Stimulated activated CD4-positive, alpha-beta T cell treated with anti-CD3 and anti-CD28 coated beads, TNF-alpha, amount 100 ng/mL, for 24 hours (primary cell): ENCODE data around the gene ZKSCAN5.
"Not testable (repeated sequence)": the region's sequence is repeated elsewhere in the genome, so short reads cannot be mapped to it uniquely, and the experiment has no call there.

ENCODE experiments used
- DNase-seq, 3 experiments: peaks; one replicate each; pipeline ENCODE4 v3.0.0-alpha.2; 2020; ENCODE audit warnings: low read depth in 3 of 3

ZKSCAN5 gene

GRCh38 chr7:99551767-99552463 lies 47.5 kb downstream of the ZKSCAN5 start, which contains the start of gene FAM200A:
TSS of gene FAM200A (minus strand) at chr7:99552114. CDS start at chr7:99548407, 3,707 bp downstream.
- peak; percentile 70 to 82 (median 72) for DNase-seq

GRCh38 chr7:99553039-99553438 lies 48.6 kb downstream of the ZKSCAN5 start:
- no peak for DNase-seq

GRCh38 chr7:99554939-99555338 lies 50.5 kb downstream of the ZKSCAN5 start:
- no peak for DNase-seq

GRCh38 chr7:99557196-99557607 lies 52.7 kb downstream of the ZKSCAN5 start:
- no peak for DNase-seq

- DNase-seq: no peak
Measured at GRCh38 chr7:99557940-99558305, 53.5 kb downstream of the ZKSCAN5 start.

- peak; percentile 76 to 83 (median 80) for DNase-seq
Measured at GRCh38 chr7:99558306-99559174, 54.1 kb downstream of the ZKSCAN5 start, which contains the start of gene ZNF655. TSS of gene ZNF655 (plus strand) at chr7:99558642. CDS start at chr7:99560560, 1,918 bp downstream.

GRCh38 chr7:99559175-99559915 lies 54.9 kb downstream of the ZKSCAN5 start:
- DNase-seq: no peak

GRCh38 chr7:99560834-99561736 lies 56.6 kb downstream of the ZKSCAN5 start:
- no peak for DNase-seq

GRCh38 chr7:99561737-99562051 lies 57.2 kb downstream of the ZKSCAN5 start:
- no peak for DNase-seq

GRCh38 chr7:99562114-99562784 lies 57.8 kb downstream of the ZKSCAN5 start:
- DNase-seq: no peak

GRCh38 chr7:99562832-99563231 lies 58.4 kb downstream of the ZKSCAN5 start:
- DNase-seq: peak in 2 of 3 experiments; percentile 31 to 41

GRCh38 chr7:99563650-99564049 lies 59.2 kb downstream of the ZKSCAN5 start:
- DNase-seq: no peak

GRCh38 chr7:99568770-99569169 lies 64.3 kb downstream of the ZKSCAN5 start:
- DNase-seq: not testable (repeated sequence)

- DNase-seq: no peak
Measured at GRCh38 chr7:99571768-99572167, 67.3 kb downstream of the ZKSCAN5 start.

GRCh38 chr7:99573257-99573656 lies 68.8 kb downstream of the ZKSCAN5 start:
- no peak for DNase-seq

GRCh38 chr7:99576251-99576650 lies 71.8 kb downstream of the ZKSCAN5 start:
- DNase-seq: no peak

GRCh38 chr7:99579281-99579955 lies 75.0 kb downstream of the ZKSCAN5 start:
- no peak for DNase-seq

- peak in 1 of 3 experiments; percentile 43 for DNase-seq
Measured at GRCh38 chr7:99579956-99580777, 75.7 kb downstream of the ZKSCAN5 start.

- DNase-seq: not testable (repeated sequence)
Measured at GRCh38 chr7:99580778-99581332, 76.4 kb downstream of the ZKSCAN5 start.
